ENCODE results near the gene FBXW10B. TPM values are rescaled to one million over a fixed set of nuclear protein-coding genes. Genes with fewer than 3 reads are reported as not detected.
"Not testable (repeated sequence)": the region's sequence is repeated elsewhere in the genome, so short reads cannot be mapped to it uniquely, and the experiment has no call there.

FBXW10B gene
- total RNA-seq, 2 experiments from 2014 or later: 0.44 to 0.60 TPM

DNA sequence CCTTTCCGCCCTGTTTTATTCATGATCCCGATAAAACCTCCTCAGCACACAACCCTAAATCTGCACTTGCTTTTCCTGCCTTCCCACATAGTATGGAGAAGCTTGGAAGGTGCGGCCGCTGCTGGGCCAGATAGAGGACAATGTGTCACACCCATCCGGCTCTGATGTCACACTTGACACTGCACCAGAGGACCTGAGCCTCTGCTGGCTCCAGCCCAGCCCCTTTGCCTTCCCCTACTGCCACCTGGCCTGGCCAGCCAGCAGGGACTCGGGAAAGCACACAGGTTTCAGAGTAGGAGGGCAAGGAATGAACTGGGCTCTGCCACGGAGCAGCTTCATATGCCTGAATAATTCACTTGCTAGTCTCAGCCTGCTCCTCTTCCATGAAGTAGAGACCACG is 2.6 kb upstream of the FBXW10B start:
- CTCF ChIA-PET: not testable (repeated sequence)

DNA sequence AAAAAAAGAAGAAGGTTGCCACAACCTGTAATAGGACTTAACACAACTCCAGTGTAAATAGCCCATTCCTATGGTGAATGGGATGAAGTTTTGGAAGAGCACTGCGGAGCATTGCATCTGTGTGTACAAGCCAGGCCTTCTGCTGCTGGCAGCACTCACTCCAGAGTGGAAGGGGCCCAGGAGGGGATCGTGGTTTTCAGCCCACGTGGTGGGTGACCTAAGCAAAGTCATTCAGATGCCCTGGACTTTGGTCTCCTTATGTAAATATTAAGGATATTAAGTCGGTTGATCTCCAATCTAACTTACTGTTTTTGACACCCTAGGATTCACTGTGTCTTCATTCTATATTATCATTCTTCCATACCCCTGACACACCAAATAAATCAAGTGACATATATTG is 2.7 kb downstream of the FBXW10B start:
- CTCF ChIA-PET; H3K9me3 Mint-ChIP-seq; H3K36me3 Mint-ChIP-seq (ENCODE audit: low read depth); H3K27me3 Mint-ChIP-seq; H3K4me1 Mint-ChIP-seq; POLR2A ChIA-PET; H3K27ac Mint-ChIP-seq; H3K4me3 Mint-ChIP-seq; DNase-seq: not testable (repeated sequence)

More for the DNA sequence above, 2.6 kb upstream of the FBXW10B start:
- H3K4me1 Mint-ChIP-seq; H3K27ac Mint-ChIP-seq; POLR2A ChIA-PET; H3K9me3 Mint-ChIP-seq; H3K36me3 Mint-ChIP-seq (ENCODE audit: low read depth); DNase-seq; H3K4me3 Mint-ChIP-seq; H3K27me3 Mint-ChIP-seq: not testable (repeated sequence)

DNA sequence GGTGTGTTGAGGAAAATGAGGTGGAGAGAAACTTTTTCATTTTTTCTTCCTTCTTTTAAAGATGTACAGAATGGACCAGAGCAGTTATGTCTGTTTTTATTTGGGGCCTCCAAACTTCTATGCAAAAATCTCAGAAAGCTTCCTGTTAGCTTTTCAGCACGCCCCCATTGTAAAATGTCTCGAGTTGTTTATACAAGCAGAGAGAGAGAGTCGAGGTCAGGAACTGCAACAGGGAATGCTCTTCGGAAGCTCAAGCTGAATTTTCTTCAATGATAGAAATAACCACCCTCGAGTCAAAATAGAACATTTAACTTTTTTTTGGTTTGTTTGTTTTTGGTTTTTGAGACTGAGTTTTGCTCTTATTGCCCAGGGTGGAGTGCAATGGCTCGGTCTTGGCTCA is 3.7 kb downstream of the FBXW10B start:
- H3K4me1 Mint-ChIP-seq; DNase-seq; POLR2A ChIA-PET; H3K36me3 Mint-ChIP-seq (ENCODE audit: low read depth); H3K4me3 Mint-ChIP-seq; H3K9me3 Mint-ChIP-seq; H3K27ac Mint-ChIP-seq; H3K27me3 Mint-ChIP-seq: not testable (repeated sequence)
- CTCF ChIA-PET: interaction anchor here (0.6 kb wide), 1 partner anchor 666 kb away, joined by 3 read pairs; no protein-coding TSS in a partner anchor

DNA sequence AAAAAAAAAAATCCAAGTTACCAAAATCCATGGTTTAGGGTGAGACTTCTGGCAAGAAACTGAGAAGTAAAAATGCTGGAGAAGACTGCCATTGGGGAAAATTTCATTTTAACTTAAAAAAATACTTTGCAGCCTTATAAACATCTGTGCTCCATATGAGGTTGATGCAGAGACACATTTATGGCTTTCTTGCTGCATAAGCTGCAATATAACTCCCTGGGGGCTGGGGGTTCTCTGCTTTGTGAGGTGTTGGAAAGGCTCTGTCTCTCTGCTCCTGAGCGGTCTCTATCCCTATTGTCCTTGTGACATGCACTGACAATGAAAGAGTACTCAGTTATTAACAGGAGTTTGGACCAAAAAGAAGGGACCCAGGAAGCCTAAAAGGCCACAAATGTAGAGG is 6.4 kb downstream of the FBXW10B start:
- H3K4me1 Mint-ChIP-seq; DNase-seq; H3K9me3 Mint-ChIP-seq; H3K27me3 Mint-ChIP-seq; H3K4me3 Mint-ChIP-seq; CTCF ChIA-PET; POLR2A ChIA-PET; H3K36me3 Mint-ChIP-seq (ENCODE audit: low read depth); H3K27ac Mint-ChIP-seq: not testable (repeated sequence)

DNA sequence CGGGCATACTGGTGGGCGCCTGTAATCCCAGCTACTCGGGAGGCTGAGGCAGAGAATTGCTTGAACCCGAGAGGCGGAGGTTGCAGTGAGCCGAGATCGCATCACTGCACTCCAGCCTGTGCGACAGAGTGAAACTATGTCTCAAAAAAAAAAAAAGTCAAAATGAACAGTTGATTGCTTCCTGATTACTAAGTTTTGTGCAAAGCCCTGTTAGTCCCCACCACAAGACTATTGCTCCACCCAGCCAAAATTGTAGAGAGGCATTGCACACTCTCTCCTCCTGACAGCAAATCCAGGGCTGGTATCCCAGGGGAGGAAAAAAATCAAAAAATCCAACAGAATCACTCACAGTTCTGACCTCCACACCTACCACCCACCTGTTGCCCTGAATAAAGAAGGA is 26.5 kb downstream of the FBXW10B start:
- DNase-seq; H3K27me3 Mint-ChIP-seq; H3K4me3 Mint-ChIP-seq; CTCF ChIA-PET; H3K9me3 Mint-ChIP-seq; POLR2A ChIA-PET; H3K36me3 Mint-ChIP-seq (ENCODE audit: low read depth): not testable (repeated sequence)
- Mint-ChIP-seq H3K27ac (peak overlapping the region; percentile 55), H3K4me1 (peaks cover 24% of the 10 kb centered on the region)

DNA sequence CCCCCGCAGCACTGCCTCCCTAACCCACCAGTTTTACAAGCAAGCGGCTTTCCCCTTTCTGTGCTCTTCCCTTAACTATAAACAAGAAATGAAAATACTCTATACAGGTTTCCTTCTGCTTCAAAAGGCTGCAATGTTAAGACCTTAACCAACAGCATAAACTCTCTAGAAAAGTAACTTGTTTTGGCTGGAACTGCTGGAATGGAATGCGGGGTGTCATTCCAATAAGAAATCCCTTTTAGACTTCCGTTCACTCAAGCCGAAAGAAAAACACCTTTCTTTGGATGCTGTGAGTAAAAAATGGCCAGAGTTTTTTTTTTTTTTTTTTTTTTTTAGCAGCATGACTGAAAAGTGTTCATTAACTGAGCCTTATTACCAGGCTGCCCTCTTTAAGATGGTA is 27.5 kb downstream of the FBXW10B start:
- H3K27ac Mint-ChIP-seq; POLR2A ChIA-PET; DNase-seq; CTCF ChIA-PET; H3K4me3 Mint-ChIP-seq; H3K9me3 Mint-ChIP-seq; H3K36me3 Mint-ChIP-seq (ENCODE audit: low read depth); H3K27me3 Mint-ChIP-seq: not testable (repeated sequence)
- peaks cover 26% of the 10 kb centered on the region for H3K4me1 Mint-ChIP-seq

DNA sequence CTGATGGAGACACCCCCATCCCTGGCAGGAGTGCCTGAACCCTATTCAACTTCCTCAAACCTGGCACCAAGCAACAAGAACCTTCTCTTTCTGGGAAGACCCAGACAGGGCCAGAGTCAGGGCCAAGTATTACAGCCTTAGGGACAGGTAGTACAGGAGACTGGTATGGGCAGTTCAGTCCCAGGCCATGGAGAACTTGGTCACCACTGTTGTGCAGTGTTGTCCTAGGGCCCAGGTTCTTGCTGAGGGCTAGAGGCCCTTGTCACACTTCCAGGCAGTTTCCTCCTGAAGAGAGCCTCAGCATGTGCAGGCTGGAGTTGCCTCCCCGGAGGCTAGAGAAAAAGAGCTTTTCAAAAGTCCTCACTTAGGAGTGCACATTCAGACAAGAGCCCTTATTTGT is 28.7 kb downstream of the FBXW10B start:
- Mint-ChIP-seq H3K27ac (peak overlapping the region; percentile 82), H3K4me1 (peaks cover 30% of the 10 kb centered on the region)
- DNase-seq; CTCF ChIA-PET; H3K36me3 Mint-ChIP-seq (ENCODE audit: low read depth); H3K4me3 Mint-ChIP-seq; POLR2A ChIA-PET; H3K27me3 Mint-ChIP-seq; H3K9me3 Mint-ChIP-seq: not testable (repeated sequence)

DNA sequence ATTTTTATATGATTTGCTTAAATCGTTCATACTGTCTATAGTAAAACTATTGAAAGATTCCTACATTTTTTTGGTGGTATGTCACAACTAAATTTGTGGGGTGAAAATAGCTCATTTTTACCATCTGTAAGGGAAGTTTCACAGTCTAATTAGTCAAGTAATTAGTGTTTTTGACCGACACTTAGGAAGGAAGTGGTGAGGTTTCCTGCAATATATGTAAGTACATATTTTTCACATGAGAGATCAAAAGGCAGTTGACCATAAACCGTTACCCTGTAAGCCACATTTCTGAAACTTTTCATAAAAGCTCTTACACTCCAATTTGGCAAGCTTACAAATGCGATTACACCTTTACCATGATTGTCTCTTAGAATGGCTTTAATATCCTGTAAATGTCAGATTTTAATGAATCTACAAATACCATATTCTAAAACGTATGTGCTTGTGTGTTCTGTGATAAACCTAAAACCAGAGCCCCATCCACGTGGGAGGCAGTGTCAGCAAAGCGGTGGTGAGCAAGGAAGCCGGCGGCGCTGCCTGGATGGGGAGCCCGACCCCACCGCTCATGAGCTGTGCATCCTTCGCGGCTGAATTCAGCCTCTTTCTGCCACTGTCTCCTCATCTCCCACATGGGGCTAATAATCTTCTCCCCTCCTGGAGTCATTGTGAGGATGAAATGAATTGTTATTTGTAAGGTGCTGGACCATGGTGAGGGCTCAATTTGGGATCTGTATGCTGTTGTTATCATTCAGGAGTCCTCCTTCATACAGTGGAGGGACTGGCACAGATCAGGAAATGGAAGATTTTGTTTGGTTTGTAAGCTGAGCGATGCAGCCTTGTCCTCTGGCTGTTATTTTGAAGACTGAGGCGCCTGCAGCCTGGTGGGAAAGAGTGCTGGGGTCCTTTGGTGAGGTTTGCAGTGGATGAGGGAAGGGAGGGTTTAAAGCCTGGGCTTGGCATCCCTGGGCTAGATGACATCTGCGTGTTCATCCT is 29.7 kb downstream of the FBXW10B start:
- POLR2A ChIA-PET; H3K27me3 Mint-ChIP-seq; H3K9me3 Mint-ChIP-seq; CTCF ChIA-PET; H3K36me3 Mint-ChIP-seq (ENCODE audit: low read depth): not testable (repeated sequence)
- Mint-ChIP-seq H3K4me1 (peaks cover 30% of the 10 kb centered on the region), H3K27ac (peak overlapping the region; percentile 72), H3K4me3 (peak overlapping the region; percentile 37)
- DNase-seq: peak; percentile 31

DNA sequence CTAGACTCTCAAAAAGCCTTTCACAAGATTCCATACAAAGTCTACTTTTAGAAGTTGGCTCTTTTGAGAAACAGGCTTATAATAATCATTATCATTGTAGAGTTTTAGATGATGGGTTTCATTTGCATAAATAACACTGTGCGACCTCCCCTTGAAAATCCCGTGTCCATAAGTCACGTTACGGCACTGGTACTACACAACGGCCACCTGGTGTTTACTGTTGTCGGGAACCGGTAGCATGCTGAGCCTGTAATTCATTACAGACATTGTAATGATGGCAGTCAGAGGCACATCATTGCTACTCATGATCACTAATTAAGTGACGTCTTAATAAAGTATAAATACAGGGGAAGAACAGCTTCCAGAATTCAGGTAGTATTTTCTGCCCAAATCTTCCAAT is 31.5 kb downstream of the FBXW10B start:
- CTCF ChIA-PET; DNase-seq; H3K27me3 Mint-ChIP-seq; H3K4me3 Mint-ChIP-seq; H3K36me3 Mint-ChIP-seq (ENCODE audit: low read depth); H3K27ac Mint-ChIP-seq; POLR2A ChIA-PET; H3K9me3 Mint-ChIP-seq: not testable (repeated sequence)
- H3K4me1 Mint-ChIP-seq: peaks cover 27% of the 10 kb centered on the region

DNA sequence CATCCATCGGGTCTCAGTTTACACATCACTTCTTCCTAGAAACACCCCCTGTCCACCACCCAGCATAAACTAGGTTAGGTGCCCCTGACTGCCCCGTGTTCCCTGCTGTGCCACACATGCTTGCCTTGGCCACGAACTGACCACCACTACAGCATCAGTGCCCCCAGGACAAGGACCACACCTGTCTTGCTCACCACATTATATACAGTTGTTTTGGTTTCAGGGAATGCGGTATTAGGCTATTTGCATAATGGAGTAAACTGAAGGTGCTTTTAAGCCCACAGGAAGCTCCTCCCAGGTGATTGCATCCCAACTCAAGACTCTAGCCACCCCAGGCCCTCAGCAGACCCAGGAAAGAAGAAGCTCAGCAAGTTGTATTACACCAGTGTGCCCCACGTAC is 36.2 kb downstream of the FBXW10B start:
- H3K4me1 Mint-ChIP-seq; CTCF ChIA-PET; H3K36me3 Mint-ChIP-seq (ENCODE audit: low read depth); H3K27me3 Mint-ChIP-seq; H3K27ac Mint-ChIP-seq; H3K4me3 Mint-ChIP-seq; DNase-seq; H3K9me3 Mint-ChIP-seq; POLR2A ChIA-PET: not testable (repeated sequence)

DNA sequence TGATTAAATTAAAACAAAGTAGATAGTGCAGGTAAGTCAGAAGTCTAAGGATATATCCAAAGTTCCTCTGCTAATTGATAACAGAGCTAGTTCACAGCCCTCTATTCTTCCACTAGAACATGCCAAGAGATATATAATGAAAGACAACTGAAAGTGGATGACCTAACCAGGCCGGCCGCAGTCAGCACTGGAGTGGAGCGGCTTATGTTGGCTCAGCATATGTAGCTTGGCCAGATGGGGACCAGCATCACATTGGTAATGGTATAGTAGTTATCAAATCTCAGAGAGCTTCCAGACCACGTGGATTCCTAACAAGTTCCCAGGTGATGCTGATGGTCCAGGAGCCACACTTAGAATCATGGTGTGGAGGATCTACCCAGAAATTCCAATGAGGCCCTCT is 38.0 kb downstream of the FBXW10B start:
- H3K27me3 Mint-ChIP-seq; H3K4me1 Mint-ChIP-seq; H3K9me3 Mint-ChIP-seq; DNase-seq; CTCF ChIA-PET; H3K36me3 Mint-ChIP-seq (ENCODE audit: low read depth); H3K4me3 Mint-ChIP-seq; POLR2A ChIA-PET; H3K27ac Mint-ChIP-seq: not testable (repeated sequence)

DNA sequence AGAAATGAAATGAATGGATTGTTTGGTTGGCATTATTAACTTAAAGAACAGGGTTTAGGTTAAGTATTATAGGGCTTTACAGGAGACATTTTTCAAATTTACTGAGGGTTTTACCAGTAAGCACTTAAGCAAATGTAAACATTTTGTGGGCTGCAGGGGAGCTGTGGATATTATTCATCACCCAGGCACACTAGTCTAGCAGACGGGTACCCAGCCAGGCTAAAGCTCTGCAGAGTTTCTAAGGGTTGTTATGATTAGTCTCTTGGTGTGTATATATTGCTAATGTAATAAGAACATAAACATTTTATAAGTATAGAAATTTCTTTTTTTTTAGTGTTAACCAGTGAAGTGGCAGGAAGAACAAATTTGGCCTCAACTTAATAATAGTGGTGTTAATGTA is 42.7 kb downstream of the FBXW10B start:
- CTCF ChIA-PET: not testable (repeated sequence)

DNA sequence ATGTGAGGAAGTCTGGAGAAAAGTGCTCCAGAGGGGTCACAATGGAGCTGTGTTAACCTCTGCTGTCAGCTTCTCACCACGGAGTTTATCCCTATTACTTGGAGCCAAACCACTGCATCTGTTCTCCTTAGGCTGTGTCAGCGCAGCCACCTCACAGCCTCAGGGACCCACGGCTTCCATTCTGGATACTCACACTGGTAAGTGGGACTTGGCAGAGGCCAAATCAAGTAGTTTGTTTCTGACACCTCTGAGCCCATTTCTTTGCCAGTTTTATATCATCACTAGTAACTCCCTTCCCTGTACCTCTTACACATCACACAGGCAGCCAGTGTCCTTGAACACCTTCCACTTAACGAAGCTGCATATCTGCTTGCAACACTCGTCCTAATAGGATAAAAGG is 44.8 kb downstream of the FBXW10B start:
- POLR2A ChIA-PET; CTCF ChIA-PET; H3K36me3 Mint-ChIP-seq (ENCODE audit: low read depth): not testable (repeated sequence)

More for the DNA sequence above, 42.7 kb downstream of the FBXW10B start:
- DNase-seq; H3K27ac Mint-ChIP-seq; H3K4me1 Mint-ChIP-seq; H3K4me3 Mint-ChIP-seq; H3K36me3 Mint-ChIP-seq (ENCODE audit: low read depth); POLR2A ChIA-PET; H3K9me3 Mint-ChIP-seq: not testable (repeated sequence)
- H3K27me3 Mint-ChIP-seq: peaks cover 11% of the 10 kb centered on the region

DNA sequence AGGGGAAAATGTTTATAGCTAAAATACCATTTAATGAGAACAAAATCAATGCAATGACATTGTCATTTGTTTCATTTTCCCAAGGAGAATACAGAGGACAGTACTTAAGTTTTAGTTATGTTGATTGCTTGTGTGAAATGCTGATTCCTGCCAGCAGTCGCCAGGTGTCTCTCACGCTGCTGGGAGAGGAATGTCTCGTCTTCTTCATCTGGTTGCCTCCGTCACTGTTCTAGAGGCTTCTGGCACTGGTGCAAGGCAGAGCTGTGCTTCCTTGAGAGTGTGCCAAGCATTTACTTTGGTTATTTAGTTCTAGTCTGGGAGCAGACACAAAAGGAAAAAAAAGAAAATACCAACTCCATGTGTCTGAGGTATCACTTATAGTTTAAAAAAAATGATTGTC is 45.6 kb downstream of the FBXW10B start:
- H3K27ac Mint-ChIP-seq; H3K4me1 Mint-ChIP-seq; DNase-seq; CTCF ChIA-PET; POLR2A ChIA-PET; H3K9me3 Mint-ChIP-seq; H3K4me3 Mint-ChIP-seq; H3K36me3 Mint-ChIP-seq (ENCODE audit: low read depth): not testable (repeated sequence)
- H3K27me3 Mint-ChIP-seq: peaks cover 16% of the 10 kb centered on the region

More for the DNA sequence above, 44.8 kb downstream of the FBXW10B start:
- H3K27me3 Mint-ChIP-seq: peaks cover 16% of the 10 kb centered on the region
- H3K9me3 Mint-ChIP-seq, H3K27ac Mint-ChIP-seq, DNase-seq, H3K4me1 Mint-ChIP-seq, H3K4me3 Mint-ChIP-seq: not testable (repeated sequence)
